HuH-7 (cell line): Measurements from ENCODE around the gene PCAT6.
"Not testable (repeated sequence)": the region's sequence is repeated elsewhere in the genome, so short reads cannot be mapped to it uniquely, and the experiment has no call there.

Source experiments
- DNase-seq: peaks from one replicate; pipeline ENCODE4 v3.0.0; 2011; ENCODE audit warnings: low spot score

The PCAT6 gene

DNA sequence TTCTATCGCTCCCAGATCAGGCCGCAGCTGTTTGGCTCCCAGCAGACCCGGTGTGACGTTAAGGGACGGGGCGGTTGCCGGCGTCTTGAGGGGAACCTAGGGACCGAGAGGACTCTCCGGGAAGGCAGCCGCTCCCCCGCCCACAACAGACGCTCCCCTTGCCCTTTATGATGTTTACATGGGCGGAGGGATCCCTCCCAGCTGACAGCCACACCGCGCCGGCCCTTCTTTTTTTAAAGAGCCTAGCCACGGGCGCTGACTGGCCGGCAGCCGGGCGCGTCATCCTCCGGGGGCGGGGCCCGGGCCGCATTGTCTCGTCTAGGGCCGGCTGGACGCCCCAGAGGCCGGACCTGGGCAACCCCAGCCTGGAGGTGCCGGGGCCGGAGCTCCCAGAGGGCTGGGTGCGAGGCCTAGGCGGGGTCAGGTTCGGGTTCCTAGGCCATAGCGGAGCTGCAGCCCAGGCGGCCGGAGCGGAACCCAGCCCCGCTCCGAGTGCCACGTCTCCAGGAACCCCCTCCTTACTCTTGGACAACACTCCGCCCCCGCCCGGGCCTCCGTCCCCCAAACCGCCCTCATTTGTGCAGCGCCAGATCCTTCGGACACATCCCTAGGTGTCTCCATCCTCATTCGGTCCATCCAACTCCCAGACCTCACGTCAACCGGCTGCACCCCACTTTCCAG lies at the start of gene PCAT6:
TSS of gene PCAT6 (plus strand) at position 340 of the 681 bp plus-strand sequence.
- DNase-seq = peak; percentile 92

DNA sequence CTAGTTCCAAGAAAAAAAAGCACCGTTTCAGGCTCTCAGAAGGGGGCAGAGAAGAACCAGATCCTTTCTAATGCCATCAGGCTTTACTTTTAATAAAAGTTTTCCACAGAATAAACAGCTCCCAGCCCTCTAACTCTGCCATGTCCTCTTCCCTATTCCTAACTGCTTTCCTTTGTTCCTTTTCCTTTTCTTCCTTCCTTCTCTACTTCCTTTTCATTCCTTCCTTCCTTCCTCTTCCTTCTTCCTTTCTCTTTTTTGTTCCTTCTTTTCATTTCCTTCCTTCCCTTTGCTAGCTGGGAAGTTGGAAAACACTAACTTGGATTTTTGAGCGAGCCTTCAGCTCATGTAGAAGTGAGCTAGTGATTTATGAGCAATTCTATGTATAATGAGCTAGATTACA lies 48.7 kb upstream of the PCAT6 start:
- DNase-seq = no peak

DNA sequence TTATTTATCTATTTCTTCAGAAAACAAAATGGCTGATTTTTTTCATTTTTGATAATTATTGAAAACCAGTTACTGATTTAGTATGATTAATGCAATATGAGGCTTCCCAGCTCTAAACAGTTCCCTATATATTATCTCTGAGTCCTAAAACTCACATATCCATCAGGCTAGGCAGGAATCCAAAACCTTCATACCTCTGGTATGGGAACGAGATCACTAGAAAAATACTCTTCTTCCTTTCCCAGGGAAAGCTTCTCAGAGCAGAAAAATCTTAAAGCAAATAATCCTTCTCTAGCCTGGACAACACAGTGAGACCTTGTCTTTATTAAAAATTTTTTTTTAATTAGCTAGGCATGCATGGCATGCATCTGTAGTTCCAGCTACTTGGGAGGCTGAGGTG lies 45.0 kb upstream of the PCAT6 start:
- DNase-seq = no peak

DNA sequence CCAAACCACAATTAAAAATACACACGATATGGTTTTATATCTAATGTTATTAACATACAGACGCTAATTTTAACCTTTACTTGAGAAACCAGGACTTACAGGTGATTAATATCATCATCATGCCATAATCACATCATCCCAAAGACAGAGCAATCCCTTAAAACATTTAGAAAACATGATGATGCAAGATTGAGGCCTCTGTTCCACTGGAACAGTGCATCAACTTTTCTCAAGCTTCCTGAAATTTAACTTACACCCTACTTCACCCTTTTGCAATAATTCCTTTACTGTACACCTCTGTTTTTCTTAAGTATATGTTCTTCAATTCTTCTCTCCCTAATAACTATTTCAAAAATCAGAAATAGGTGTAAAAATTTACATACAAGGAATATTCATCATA lies 40.6 kb upstream of the PCAT6 start:
- DNase-seq = no peak

DNA sequence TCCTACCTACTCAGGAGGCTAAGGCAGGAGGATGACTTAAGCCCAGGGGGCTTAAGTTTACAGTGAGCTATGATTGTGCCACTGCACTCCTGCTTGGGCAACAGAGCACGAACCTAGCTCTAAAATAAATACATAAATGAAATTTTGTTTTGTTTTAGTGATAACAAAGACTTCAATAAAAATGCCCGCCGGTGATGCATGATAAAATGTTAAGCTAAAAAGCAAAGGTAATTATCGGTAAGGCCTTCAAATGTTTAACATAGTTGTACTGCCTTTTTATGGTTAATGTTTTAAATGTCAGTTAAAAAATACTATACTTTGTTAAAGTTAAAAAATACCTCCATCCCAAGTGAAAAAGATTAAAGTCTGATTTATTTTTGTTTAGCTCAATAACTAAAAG lies 29.6 kb upstream of the PCAT6 start:
- no peak for DNase-seq

DNA sequence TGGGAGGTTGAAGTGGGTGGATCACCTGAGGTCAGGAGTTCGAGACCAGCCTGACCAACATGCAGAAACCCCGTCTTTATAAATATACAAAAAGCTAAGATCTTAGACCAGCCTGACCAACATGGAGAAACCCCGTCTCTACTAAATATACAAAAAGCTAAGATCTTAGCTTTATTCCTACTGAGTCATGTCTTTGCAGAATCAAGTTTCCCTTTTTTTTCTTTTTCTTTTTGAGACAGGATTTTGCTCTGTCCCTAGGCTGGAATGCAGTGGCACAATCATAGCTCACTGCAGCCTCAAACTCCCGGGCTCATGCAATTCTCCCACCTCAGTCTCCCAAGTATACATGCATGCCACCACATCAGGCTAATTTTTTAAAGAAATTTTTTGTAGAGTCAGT lies 23.9 kb upstream of the PCAT6 start:
- no peak for DNase-seq

DNA sequence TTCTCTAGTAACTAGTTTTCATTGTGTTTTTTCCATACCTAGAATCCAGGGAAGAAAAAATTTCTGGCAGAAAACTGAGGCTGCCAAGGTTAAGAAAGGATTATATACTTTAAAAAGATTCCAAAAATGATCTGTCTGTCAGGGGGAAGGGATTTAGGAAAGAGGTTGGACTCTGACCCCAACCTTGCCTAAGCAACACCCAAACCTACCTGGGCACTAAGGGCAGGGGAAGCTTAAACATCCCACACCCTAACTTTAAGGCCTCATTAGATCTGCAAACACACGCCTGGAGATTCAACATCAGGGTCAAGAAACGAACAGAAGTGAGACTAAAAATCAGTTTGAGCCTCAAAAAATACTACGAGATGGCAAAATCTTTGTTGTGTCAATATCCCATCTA lies 22.0 kb upstream of the PCAT6 start:
- DNase-seq = no peak

DNA sequence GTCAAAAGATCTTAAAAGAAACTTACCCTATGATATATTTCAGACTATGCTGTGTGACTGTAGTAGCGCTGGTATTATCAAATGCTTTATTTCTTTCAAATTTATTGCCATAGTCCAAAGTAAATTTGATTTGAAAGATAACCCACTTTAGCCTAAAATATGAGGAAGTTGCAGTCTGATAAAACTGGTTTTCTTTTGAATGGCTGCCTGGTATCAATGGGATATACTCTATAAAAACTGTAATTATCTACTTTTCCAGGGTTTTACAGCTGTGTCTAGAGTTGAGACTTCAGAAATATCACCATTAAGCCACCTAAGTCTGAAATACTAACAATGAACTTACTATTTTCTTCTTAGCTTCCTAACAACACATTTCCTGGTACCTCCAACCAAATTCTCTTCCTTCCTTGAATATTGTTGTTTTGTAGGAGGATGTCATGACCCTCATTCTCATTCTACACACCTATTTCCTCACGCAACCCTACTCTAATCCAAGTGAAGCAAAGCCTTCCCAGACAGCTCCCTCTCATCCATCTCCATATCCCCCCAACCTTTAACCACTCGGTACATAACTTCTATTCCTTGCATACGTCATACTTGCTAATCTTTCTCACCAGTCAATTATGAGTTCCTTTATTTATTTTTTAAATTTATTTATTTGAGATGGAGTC lies 19.5 kb upstream of the PCAT6 start:
- no peak for DNase-seq

DNA sequence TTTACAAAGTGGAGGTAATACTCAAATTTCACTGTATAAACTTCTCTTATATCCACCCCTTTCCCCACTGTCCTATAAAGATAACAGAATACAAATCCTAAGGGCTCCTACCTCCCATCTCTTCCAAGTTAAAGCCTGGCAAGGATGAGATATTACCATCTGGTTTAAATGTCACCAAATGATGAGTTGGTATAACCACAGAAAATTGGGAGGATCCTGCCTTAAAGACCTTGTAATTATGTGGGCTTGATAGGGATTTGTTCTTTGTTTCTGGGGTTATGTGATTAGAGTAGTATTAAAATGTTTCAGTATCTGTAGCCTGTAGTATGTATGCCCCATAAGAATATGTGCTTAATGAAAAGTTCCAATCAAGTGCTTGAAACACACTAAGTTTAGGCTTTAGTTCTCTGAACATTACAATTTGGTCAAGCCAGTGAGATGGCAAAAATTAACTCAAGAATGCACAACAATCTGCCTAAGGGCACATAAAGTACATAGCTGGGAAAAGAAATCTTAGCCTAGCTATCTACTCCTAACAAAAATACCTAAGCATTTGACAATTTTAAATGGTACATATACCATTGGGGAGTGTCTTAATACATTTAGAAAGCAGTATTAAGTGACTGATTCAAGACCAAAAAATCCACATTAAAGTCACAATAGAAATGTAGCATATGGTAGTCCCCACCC lies 16.6 kb upstream of the PCAT6 start:
- no peak for DNase-seq

DNA sequence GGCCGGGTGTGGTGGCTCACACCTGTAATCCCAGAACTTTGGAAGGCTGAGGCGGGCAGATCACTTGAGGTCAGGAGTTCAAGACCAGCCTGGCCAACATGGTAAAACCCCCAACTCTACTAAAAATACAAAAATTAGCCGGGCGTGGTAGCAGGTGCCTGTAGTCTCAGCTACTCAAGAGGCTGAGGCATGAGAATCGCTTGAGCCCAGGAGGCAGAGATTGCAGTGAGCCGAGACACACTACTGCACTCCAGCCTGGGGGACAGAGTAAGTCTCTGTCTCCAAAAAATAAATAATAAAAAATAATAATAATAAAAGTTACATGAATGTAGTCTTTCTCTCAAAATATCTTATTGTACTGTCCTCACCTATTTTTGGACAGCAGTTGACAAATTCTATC lies 15.8 kb upstream of the PCAT6 start:
- DNase-seq = not testable (repeated sequence)

DNA sequence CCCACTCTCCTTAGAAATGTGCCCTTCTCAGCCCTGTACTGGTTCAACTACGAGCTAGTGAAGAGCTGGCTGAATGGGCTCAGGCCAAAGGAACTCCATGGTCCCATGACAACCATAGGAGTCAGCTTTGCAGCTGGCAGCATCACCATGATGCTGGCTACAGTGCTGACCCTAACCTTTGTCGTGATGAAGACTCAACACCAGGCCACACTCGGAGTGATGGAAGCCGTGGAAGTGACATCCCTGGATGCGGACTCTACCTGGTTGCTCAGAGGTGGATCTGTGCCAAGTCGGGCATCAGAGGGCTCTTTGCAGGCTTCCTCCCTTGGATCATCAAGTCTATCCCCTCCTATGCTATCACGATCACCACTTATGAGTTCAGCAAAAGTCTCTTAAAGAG lies 14.1 kb upstream of the PCAT6 start:
- no peak for DNase-seq

DNA sequence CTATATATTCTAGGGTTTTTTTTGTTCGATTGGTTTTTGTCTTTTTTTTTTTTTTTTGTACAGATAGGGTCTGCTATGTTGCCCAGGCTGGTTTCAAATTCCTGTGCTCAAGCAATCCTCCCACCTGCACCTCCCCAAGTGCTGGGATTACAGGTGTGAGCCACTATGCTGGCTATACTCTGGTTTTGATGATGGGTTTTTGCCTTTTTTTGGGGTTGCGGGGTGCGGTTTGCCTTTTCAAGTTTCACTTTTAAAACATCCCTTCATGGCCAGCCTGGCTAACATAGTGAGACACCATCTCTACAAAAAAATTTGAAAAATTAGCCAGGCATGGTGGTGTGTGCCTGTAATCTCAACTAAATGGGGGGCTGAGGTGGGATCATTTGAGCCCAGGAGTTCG lies 12.5 kb upstream of the PCAT6 start:
- no peak for DNase-seq

DNA sequence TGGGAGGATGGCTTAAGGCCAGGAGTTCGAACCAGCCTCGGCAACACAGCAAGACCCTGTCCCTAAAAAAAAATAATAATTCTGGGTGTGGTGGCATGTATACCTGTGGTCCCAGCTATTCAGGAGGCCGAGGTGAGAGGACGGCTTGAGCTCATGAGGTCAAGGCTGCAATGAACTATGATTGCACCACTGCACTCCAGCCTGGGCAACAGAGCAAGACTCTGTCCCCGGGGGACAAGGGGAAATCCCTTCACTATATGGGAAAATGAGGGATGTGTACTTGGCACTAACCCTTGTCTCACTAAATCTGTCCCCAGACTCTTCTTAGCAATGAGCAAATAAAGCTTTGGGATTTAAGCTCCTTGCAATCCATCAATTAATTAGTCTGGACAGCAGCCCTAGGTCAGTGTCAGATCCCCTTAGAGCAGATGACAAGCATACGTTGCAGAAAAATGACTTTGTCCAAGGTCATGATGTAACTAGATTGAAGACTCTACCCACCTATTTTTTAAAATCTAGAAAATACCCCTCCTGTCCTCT lies 11.9 kb upstream of the PCAT6 start:
- DNase-seq = no peak

DNA sequence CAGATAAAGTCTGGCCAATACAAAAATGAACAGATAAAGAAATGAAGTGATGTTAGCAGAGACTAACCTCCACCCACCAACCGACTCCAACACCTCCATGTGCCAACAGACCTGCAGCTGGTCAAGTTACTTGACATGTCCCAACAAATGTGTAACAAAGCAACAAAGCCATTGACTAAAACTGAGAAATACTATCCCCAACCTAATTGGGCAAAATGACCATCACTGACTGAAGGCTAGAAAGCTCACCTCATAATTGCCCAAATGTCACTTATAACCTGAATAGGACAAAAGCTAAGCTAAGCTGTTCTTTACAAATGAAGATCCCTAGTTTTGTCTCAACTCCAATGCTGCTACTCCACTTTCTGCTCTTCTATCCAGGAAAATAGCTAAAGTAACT lies 10.0 kb upstream of the PCAT6 start:
- no peak for DNase-seq

DNA sequence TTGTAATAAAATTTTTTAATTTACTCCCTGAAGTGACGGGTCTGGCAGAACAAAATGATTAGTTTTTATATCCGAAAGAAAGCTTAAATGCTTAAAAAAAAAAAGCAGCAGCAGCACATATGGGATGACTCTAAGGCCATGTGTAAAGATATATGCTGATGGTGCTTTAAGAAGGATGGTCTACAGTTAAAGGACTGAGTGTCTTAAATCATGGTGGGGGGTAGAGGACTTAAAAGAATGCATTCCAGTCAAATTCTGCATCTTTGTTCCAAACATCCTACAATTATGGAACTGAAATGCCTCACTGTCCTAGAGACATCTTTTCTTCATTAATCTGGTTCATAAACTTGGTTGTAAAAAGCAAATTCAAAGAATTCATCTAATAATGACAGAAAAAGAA lies 9.6 kb upstream of the PCAT6 start:
- no peak for DNase-seq

DNA sequence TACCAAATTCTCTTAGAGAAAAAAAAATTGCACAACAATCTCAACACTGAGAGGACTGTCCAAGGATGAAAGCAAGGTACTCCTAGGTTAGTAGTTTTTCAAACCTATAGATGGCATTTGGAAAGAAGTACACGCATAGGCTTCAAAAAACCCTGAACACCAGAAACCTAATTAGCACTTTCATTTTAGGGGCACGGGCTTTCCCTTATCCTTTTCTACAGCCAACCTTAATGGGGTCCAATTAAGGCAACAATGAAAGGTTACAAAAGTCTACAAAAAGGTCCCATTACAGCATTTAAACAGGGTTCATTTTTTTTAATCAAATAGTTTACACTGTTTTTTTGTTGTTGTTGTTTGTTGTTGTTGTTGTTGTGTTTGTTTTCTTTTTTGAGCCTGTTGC lies 8.7 kb upstream of the PCAT6 start:
- DNase-seq = no peak

DNA sequence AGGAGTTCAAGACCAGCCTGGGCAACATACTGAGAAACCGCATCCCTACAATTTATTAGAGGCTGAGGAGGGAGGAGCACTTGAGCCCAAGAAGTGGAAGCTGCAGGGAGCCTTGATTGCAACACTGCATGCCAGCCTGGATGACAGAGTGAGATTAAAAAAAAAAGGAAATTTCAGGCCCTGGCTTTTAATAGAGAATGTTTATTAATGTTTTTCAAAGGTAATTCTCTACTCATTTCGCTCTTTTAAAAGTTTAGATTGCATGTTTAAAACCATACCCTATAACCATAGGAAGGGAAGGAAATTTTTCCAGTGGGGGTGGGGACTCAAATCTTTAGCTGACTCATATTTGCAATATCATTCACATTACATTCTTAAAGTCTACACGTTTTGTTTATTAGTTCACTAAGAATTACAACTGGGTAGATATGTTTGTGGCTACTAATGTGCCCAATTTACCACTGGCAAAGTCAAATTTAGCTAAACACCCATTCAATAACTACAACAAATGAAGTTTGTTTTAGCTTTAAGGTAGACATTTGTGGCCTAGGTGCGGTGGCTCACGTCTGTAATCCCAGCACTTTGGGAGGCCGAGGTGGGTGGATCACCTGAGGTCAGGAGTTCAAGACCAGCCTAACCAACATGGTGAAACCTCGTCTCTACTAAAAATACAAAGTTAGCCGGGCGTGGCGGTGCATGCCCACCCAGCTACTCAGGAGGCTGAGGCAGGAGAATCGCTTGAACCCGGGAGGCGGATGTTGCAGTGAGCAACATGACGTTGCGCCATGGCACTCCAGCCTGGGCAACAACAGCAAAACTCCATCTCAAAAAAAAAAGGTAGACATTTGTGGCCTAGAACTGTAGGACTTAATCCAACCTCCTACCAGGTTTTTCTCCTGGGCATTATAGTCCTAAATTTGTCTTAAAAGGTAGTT lies 7.5 kb upstream of the PCAT6 start:
- DNase-seq = no peak

DNA sequence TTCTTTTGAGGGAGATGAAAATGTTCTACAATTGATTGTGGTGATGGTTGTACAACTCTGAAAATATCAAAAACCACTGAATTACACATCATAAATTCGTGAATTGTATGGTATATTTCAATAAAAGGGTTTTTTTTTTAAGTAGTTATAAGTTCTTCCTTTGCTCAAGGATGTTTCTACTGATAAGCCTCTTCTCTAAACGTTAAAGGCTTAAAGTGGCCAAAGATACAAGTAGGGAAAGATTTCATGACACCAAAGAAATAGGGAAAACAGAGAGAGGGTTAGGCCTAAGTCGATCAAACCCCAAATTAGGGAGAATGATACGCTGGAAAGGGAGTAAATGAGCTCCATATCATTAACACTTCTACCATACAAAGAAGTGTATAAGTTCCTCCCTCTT lies 6.6 kb upstream of the PCAT6 start:
- no peak for DNase-seq

DNA sequence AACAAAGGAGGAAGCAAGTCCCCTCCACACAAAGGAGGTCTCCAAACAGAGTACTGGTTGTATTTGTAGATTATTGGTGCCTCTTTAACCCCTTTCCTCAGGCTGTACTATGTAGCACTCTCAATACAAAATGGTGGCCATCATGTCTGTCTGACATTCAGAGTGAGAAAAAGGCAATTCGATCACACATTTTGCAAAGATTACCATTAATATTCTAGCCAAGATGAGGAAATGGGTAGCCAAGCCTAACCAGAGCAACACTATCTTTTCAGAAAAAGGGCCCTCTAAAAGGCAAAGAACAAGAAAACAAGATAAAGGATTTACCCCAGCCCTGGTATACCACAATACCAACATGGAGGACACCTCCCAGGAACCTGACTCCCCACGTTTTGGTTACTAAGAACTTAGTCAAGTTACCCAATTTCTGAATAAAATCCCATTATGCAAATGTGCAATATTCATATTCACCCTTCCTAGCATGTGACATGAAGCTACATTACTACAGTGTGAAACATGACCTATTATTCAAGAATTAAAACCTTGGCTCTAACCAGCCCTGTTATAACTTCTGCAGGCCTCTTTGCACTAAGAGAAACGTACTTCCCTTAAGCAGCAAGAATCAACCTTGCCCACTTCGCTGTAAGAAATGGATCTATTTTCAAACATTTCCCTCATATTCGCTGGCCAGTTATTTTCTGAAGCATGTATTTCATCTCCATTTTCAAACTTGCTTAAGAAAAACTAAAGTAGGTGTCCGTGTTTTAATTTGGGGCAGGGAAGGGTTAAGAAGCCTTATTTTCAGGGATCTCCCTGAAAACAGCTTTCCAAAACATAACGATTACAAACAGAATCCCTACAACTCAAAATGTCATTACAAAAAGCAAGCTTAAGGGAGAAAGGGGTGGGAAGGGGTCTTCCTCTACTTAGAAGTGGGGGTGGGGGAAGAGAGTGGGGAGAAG lies 4.6 kb upstream of the PCAT6 start:
- no peak for DNase-seq

DNA sequence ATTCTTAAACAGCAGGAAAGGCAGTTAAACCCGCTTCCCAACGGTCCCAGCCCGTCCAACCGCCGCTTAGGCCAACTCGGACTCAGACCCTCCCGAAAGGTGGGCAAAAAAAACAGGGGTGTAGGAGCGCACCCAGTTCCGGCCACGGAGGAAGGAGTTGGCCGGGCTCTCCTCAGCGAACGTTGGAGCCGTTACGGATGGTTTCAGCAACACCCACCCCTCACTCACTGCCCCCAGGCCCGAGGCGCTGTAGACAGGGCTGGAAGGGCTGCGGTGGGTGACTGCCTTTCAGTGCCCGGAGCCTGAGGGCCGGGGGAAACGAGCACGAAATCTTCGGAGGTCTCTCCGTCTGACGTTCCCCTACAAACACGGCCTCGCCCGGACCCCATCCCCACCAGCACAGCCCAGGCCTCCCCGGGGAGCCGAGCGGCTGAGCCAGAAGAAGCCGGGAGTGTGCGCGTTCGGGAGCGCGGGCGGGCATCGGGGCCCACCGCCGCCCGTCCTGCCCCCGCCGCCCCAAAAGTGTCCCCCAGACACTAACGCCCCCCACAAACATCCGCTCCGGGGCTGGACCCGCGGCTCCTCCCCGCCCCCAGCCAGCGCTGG lies 3.8 kb upstream of the PCAT6 start:
- DNase-seq = peak; percentile 43
